Liver (tissue), 9 donors: ENCODE measurements around the gene TMTC1. TPM values are rescaled to one million over a fixed set of nuclear protein-coding genes. Genes with fewer than 3 reads are reported as not detected.

Source experiments
- DNase-seq: peaks from one replicate; pipeline ENCODE4 v3.0.0-alpha.2; 2017; ENCODE audit warnings: low spot score
- H3K27ac ChIP-seq, 2 donors: one replicate each; pipeline ENCODE4 v1.7.0; 2013; ENCODE audit warnings: inconsistent platforms in 2 of 2, low read length in 2 of 2, control low read depth in 1 of 2, low read depth in 1 of 2, mild to moderate bottlenecking in 1 of 2
- H3K27me3 ChIP-seq, 4 donors: one replicate each; pipeline versions ENCODE4 v1.6.1 to v1.7.0; 2013; ENCODE audit warnings: low read length in 3 of 4, inconsistent platforms in 1 of 4, mild to moderate bottlenecking in 1 of 4, moderate library complexity in 1 of 4; ENCODE audit not compliant: control insufficient read depth in 4 of 4, insufficient read depth in 4 of 4
- H3K36me3 ChIP-seq, 4 donors: one replicate each; pipeline versions ENCODE4 v1.6.1 to v1.7.0; 2013; ENCODE audit warnings: low read length in 3 of 4, mild to moderate bottlenecking in 3 of 4, low read depth in 1 of 4, moderate library complexity in 1 of 4; ENCODE audit not compliant: control insufficient read depth in 4 of 4, insufficient read depth in 3 of 4
- H3K4me1 ChIP-seq, 4 donors: one replicate each; pipeline versions ENCODE4 v1.6.1 to v1.7.0; 2013; ENCODE audit warnings: low read length in 3 of 4, mild to moderate bottlenecking in 3 of 4, moderate library complexity in 1 of 4; ENCODE audit not compliant: control insufficient read depth in 4 of 4, insufficient read depth in 4 of 4
- H3K4me3 ChIP-seq, 3 donors: one replicate each; pipeline versions ENCODE4 v1.6.1 to v1.7.0; 2013; ENCODE audit warnings: low read length in 3 of 3, control low read depth in 1 of 3, low read depth in 1 of 3, mild to moderate bottlenecking in 1 of 3
- H3K9ac ChIP-seq, 2 donors: one replicate each; pipeline ENCODE4 v1.7.0; 2013; ENCODE audit warnings: low read length in 2 of 2, mild to moderate bottlenecking in 2 of 2, moderate library complexity in 2 of 2, control low read depth in 1 of 2, low read depth in 1 of 2
- H3K9me3 ChIP-seq, 4 donors: one replicate each; pipeline versions ENCODE4 v1.6.1 to v1.7.0; 2013; ENCODE audit warnings: low read length in 3 of 4; ENCODE audit not compliant: control insufficient read depth in 4 of 4
- EGR1 ChIP-seq, 2 donors: IDR thresholded peaks; 2 replicates each; pipeline ENCODE4 v1.6.1; 2016 to 2018; ENCODE audit warnings: antibody characterized with exemption in 2 of 2, low read depth in 2 of 2
- FOXA1 ChIP-seq: IDR thresholded peaks from 2 replicates; pipeline ENCODE4 v1.6.1; 2016; ENCODE audit warnings: antibody characterized with exemption
- FOXA2 ChIP-seq: IDR thresholded peaks from 2 replicates; pipeline ENCODE4 v1.6.1; 2016; ENCODE audit warnings: antibody characterized with exemption
- GABPA ChIP-seq, 2 donors: IDR thresholded peaks in 1 of 2; conservative IDR thresholded peaks in 1 of 2; 2 replicates each; pipeline ENCODE4 v1.6.1; 2016; ENCODE audit warnings: antibody characterized with exemption in 2 of 2, mild to moderate bottlenecking in 1 of 2, moderate library complexity in 1 of 2
- JUND ChIP-seq, 2 donors: IDR thresholded peaks; 2 replicates each; pipeline ENCODE4 v1.6.1; 2016; ENCODE audit warnings: antibody characterized with exemption in 2 of 2
- NR2F2 ChIP-seq: IDR thresholded peaks from 2 replicates; pipeline ENCODE4 v1.6.1; 2016; ENCODE audit warnings: antibody characterized with exemption
- RXRA ChIP-seq, 2 donors: IDR thresholded peaks; 2 replicates each; pipeline ENCODE4 v1.6.1; 2017 to 2018; ENCODE audit warnings: antibody characterized with exemption in 2 of 2, mild to moderate bottlenecking in 1 of 2
- TAF1 ChIP-seq: conservative IDR thresholded peaks from 2 replicates; pipeline ENCODE4 v1.6.1; 2016; ENCODE audit warnings: antibody characterized with exemption, mild to moderate bottlenecking
- YY1 ChIP-seq: IDR thresholded peaks from 2 replicates; pipeline ENCODE4 v1.6.1; 2016; ENCODE audit warnings: antibody characterized with exemption, mild to moderate bottlenecking
- WGBS: extraction: QIAGEN DNeasy Blood & Tissue Kit; methylation state at CpG from one replicate; pipeline ENCODE4 v1.1.7; 2013; 5-methylcytosine and 5-hydroxymethylcytosine counted together
- polyA plus RNA-seq, 2 donors: library from polyadenylated mRNA; stranded (reverse) in 1 of 2; unstranded in 1 of 2; fragments of 200-250 nt in 1 of 2; fragments of >200 nt in 1 of 2; fragmentation: Nextera tagmentation in 1 of 2; extraction: Ambion mirVana in 1 of 2; gene quantifications; one replicate each; pipeline versions ENCODE4 v1.2.1 to v1.2.3, GENCODE V29; 2013 to 2015
- total RNA-seq, 2 donors: library from RNA; depleted of rRNA; stranded (reverse); fragments of >200 nt; gene quantifications; one replicate each; pipeline ENCODE4 v1.2.3, GENCODE V29; 2014
- TF ChIP-seq, protein P1 (sequence below): IDR thresholded peaks from 2 replicates; pipeline ENCODE4 v1.6.1; 2016; ENCODE audit warnings: antibody characterized with exemption, mild to moderate bottlenecking
- TF ChIP-seq, protein P2 (sequence below): IDR thresholded peaks from 2 replicates; pipeline ENCODE4 v1.6.1; 2016; ENCODE audit warnings: antibody characterized with exemption
- donor health status: healthy.
- donor health status: healthy.
- donor health status: healthy.
- donor health status: healthy.
- donor health status: healthy.

TMTC1 gene
- total and polyA plus RNA-seq, 4 donors = 0.76 to 3.3 (median 2.1) TPM

DNA sequence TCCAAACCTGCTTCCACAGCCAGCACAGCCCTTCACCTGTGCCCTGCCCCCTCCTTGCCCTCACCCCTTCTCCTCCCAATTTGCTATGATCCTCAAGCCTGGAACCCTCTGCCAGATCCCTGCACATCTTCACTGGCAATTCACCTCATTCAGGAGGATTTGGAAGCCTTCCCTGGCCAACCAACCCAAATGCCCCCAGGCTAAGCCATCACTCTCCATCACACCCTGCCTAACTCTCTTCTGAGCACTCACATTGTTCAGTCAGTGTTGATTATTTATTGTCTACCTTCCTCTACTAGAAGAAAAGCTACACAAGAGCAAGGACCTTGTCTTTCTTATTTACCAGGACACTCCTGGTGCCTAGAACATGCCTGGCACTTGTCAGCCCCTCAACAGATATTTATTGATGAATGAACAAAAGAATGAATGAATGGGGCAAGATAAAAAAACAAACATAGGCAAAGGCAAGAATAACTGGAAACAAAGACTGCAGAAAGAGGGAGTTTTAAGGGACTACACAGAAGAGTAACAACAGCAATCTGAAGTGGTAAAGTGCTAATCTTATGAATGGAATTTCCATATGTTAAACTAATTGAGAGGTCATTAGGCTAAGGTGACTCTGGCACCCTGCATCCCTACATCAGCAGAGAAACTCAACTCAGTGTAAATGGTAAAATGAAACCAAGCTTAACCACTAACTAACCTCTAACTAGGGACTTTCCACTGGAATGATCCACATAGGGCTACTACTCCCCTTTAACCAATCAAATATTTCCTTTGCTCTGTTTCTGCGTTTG, 33.4 kb downstream of the TMTC1 start:
- Histone ChIP-seq H3K4me3 (no peak overlapping the region), H3K27me3 (no peaks in the 10 kb centered on the region), H3K4me1 (no peaks in the 10 kb centered on the region), H3K27ac (no peak overlapping the region), H3K9me3 (no peaks in the 10 kb centered on the region), H3K36me3 (no peaks in the 10 kb centered on the region), H3K9ac (no peak overlapping the region)
- no peak for DNase-seq
- WGBS = 79% methylated on average over 1 of the region's 1 CpG
- TF ChIP-seq JUND (IDR thresholded peaks at IDR 0.05) (no peak), YY1 (no peak)
- TF ChIP-seq, protein P1, sequence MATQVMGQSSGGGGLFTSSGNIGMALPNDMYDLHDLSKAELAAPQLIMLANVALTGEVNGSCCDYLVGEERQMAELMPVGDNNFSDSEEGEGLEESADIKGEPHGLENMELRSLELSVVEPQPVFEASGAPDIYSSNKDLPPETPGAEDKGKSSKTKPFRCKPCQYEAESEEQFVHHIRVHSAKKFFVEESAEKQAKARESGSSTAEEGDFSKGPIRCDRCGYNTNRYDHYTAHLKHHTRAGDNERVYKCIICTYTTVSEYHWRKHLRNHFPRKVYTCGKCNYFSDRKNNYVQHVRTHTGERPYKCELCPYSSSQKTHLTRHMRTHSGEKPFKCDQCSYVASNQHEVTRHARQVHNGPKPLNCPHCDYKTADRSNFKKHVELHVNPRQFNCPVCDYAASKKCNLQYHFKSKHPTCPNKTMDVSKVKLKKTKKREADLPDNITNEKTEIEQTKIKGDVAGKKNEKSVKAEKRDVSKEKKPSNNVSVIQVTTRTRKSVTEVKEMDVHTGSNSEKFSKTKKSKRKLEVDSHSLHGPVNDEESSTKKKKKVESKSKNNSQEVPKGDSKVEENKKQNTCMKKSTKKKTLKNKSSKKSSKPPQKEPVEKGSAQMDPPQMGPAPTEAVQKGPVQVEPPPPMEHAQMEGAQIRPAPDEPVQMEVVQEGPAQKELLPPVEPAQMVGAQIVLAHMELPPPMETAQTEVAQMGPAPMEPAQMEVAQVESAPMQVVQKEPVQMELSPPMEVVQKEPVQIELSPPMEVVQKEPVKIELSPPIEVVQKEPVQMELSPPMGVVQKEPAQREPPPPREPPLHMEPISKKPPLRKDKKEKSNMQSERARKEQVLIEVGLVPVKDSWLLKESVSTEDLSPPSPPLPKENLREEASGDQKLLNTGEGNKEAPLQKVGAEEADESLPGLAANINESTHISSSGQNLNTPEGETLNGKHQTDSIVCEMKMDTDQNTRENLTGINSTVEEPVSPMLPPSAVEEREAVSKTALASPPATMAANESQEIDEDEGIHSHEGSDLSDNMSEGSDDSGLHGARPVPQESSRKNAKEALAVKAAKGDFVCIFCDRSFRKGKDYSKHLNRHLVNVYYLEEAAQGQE = no peak
- TF ChIP-seq, protein P2, sequence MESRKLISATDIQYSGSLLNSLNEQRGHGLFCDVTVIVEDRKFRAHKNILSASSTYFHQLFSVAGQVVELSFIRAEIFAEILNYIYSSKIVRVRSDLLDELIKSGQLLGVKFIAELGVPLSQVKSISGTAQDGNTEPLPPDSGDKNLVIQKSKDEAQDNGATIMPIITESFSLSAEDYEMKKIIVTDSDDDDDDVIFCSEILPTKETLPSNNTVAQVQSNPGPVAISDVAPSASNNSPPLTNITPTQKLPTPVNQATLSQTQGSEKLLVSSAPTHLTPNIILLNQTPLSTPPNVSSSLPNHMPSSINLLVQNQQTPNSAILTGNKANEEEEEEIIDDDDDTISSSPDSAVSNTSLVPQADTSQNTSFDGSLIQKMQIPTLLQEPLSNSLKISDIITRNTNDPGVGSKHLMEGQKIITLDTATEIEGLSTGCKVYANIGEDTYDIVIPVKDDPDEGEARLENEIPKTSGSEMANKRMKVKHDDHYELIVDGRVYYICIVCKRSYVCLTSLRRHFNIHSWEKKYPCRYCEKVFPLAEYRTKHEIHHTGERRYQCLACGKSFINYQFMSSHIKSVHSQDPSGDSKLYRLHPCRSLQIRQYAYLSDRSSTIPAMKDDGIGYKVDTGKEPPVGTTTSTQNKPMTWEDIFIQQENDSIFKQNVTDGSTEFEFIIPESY = no peak

DNA sequence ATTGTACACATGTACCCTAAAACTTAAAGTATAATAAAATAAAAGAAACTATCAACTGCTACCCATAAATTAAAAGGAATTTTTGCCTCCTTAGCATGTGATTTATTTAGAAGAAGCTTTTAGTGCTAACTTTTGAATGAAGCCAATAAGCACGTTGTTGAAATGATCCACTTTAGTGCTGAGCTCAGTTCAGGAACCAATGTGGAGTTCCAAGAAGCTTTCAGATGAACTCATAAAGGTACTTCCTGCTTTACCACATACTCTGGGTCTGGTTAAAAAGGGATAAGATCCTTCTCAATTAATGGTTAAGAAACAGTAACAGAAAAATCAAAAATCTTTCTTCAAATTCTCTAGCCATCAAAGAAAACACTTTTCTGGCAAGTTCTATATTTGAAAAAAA, 39.4 kb downstream of the TMTC1 start:
- WGBS = 0% methylated on average over 1 of the region's 1 CpG
- H3K9ac ChIP-seq = no peak overlapping the region
- H3K4me3 ChIP-seq = no peak overlapping the region
- DNase-seq = no peak
- no peaks in the 10 kb centered on the region for H3K4me1 ChIP-seq
- no peaks in the 10 kb centered on the region for H3K36me3 ChIP-seq
- TF ChIP-seq TAF1 (no peak), FOXA1 (no peak), RXRA (IDR thresholded peaks at IDR 0.05) (no peak), GABPA (IDR thresholded peaks at IDR 0.05 in 1 of 2, conservative IDR thresholded peaks at IDR 0.05 in 1 of 2) (no peak), FOXA2 (no peak)
- no peak overlapping the region for H3K27ac ChIP-seq
- no peaks in the 10 kb centered on the region for H3K27me3 ChIP-seq
- H3K9me3 ChIP-seq = no peaks in the 10 kb centered on the region

GRCh38 chr12:29743801-29744200, 39.9 kb downstream of the TMTC1 start:
- Histone ChIP-seq H3K27ac (no peak overlapping the region), H3K36me3 (no peaks in the 10 kb centered on the region), H3K27me3 (no peaks in the 10 kb centered on the region), H3K4me3 (no peak overlapping the region), H3K4me1 (no peaks in the 10 kb centered on the region), H3K9ac (no peak overlapping the region), H3K9me3 (no peaks in the 10 kb centered on the region)
- 75% methylated on average over 3 of the region's 3 CpGs for WGBS
- TF ChIP-seq NR2F2 (no peak), EGR1 (IDR thresholded peaks at IDR 0.05; ENCODE audit: low read depth in 2 of 2) (no peak)
- no peak for DNase-seq
